GM23248 (cell line): ENCODE results near the gene FAM117B. TPM values are rescaled to one million over a fixed set of nuclear protein-coding genes. Genes with fewer than 3 reads are reported as not detected.

ENCODE experiments used
- DNase-seq: peaks from one replicate; pipeline ENCODE4 v3.0.0-alpha.2; 2015
- H2AFZ ChIP-seq: fragments of 200-600 bp; sonication (generic); 2 replicates; pipeline ENCODE4 v1.6.1; 2016; ENCODE audit warnings: antibody characterized with exemption
- H3F3A ChIP-seq: fragments of 200-600 bp; sonication (generic); 2 replicates; pipeline ENCODE4 v1.6.1; 2016; ENCODE audit warnings: mild to moderate bottlenecking, antibody characterized with exemption, mixed run types; ENCODE audit not compliant: insufficient read depth
- H3K27ac ChIP-seq: fragments of 200-600 bp; sonication (generic); 2 replicates; pipeline ENCODE4 v1.5.1; 2016; ENCODE audit warnings: mild to moderate bottlenecking
- H3K27me3 ChIP-seq: fragments of 200-600 bp; sonication (generic); replicated peaks from 2 replicates; pipeline ENCODE4 v1.6.1; 2016; ENCODE audit warnings: mild to moderate bottlenecking; ENCODE audit not compliant: insufficient read depth
- H3K36me3 ChIP-seq: fragments of 200-600 bp; sonication (generic); 2 replicates; pipeline ENCODE4 v1.6.1; 2016; ENCODE audit warnings: low read depth, mild to moderate bottlenecking
- H3K4me1 ChIP-seq: fragments of 200-600 bp; sonication (generic); 2 replicates; pipeline ENCODE4 v1.6.1; 2016; ENCODE audit warnings: mild to moderate bottlenecking; ENCODE audit not compliant: insufficient read depth
- H3K4me2 ChIP-seq: fragments of 200-600 bp; sonication (generic); one replicate; pipeline ENCODE4 v1.6.1; 2016; ENCODE audit warnings: mild to moderate bottlenecking; ENCODE audit not compliant: unreplicated experiment
- H3K4me3 ChIP-seq: fragments of 200-600 bp; sonication (generic); 2 replicates; pipeline ENCODE4 v1.5.1; 2016; ENCODE audit warnings: mild to moderate bottlenecking
- H3K79me2 ChIP-seq: fragments of 200-600 bp; sonication (generic); 2 replicates; pipeline ENCODE4 v1.6.1; 2016; ENCODE audit warnings: mild to moderate bottlenecking; ENCODE audit not compliant: insufficient read depth
- H3K9ac ChIP-seq: fragments of 200-600 bp; sonication (generic); 2 replicates; pipeline ENCODE4 v1.6.1; 2016; ENCODE audit warnings: mild to moderate bottlenecking
- H3K9me2 ChIP-seq: fragments of 200-600 bp; sonication (generic); 2 replicates; pipeline ENCODE4 v1.6.1; 2016; ENCODE audit warnings: mixed run types, mild to moderate bottlenecking, moderate library complexity; ENCODE audit not compliant: insufficient read depth
- H3K9me3 ChIP-seq: fragments of 200-600 bp; sonication (generic); one replicate; pipeline ENCODE4 v1.6.1; 2017; ENCODE audit warnings: low read depth
- H4K20me1 ChIP-seq: fragments of 200-600 bp; sonication (generic); 2 replicates; pipeline ENCODE4 v1.6.0; 2016; ENCODE audit not compliant: insufficient read depth
- EZH2 ChIP-seq: fragments of 200-600 bp; sonication (generic); IDR thresholded peaks from 2 replicates; pipeline ENCODE4 v1.6.1; 2018; ENCODE audit warnings: antibody characterized with exemption, mild to moderate bottlenecking; ENCODE audit not compliant: insufficient read depth, poor library complexity, severe bottlenecking
- EZH2phosphoT487 ChIP-seq: fragments of 200-600 bp; sonication (generic); IDR thresholded peaks from 2 replicates; pipeline ENCODE4 v1.6.1; 2018; ENCODE audit warnings: antibody characterized with exemption, moderate library complexity, mild to moderate bottlenecking, low read depth; ENCODE audit not compliant: insufficient read depth
- WGBS, 2 experiments: methylation state at CpG; one replicate each; pipeline ENCODE4 v1.1.6; 2015 to 2017; ENCODE audit warnings: low lambda C conversion rate in 2 of 2, low coverage in 1 of 2; ENCODE audit errors: missing lambda C conversion rate in 2 of 2; 5-methylcytosine and 5-hydroxymethylcytosine counted together
- in situ Hi-C: fragments of 300-500 bp; cut with MboI; formaldehyde crosslinking; loops from 2 replicates; pipeline ENCODE4 v1.15.0; 2020
- polyA plus RNA-seq: library from polyadenylated mRNA; unstranded; fragments of >200 nt; fragmentation: Nextera tagmentation; extraction: Ambion mirVana; gene quantifications from 2 replicates; pipeline ENCODE4 v1.2.1, GENCODE V29; 2016
- total RNA-seq: library from RNA; depleted of rRNA; stranded (reverse); fragments of >200 nt; shearing (Covaris generic); gene quantifications from 2 replicates; pipeline ENCODE4 v1.2.3, GENCODE V29; 2014

Gene FAM117B
- total and polyA plus RNA-seq, 2 experiments from 2014 or later, result 1.1 to 1.2 TPM

GRCh38 chr2:202679980-202680379 lies 45.2 kb downstream of the FAM117B start:
- H3K4me1 ChIP-seq, result no peaks in the 10 kb centered on the region
- H4K20me1 ChIP-seq, result no peaks in the 10 kb centered on the region
- in situ Hi-C loops, result no loop called here

DNA sequence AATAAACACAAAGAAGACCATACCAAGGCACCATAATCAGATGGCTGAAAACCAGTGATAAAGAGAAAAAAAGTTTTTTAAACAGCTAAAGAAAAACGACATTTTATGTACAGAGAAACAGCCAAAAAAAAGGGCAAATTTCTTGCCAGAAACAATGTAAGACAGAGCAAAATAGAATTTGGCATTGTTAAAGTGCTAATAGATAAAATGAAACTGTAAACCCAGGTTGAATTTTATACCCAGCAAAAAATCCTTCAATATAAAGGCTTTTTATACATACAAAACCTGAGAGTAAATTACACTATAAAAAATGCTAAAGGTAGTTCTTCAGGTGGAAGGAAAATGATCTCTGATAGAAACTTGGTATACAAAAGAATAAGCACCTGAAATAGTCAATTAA lies 45.7 kb downstream of the FAM117B start:
- in situ Hi-C loops, result no loop called here
- H3K9ac ChIP-seq, result no peak overlapping the region
- no peak overlapping the region for H3K4me3 ChIP-seq
- H3K79me2 ChIP-seq, result no peaks in the 10 kb centered on the region
- 56 to 75% methylated on average over 1 of the region's 1 CpG for WGBS, 2 experiments
- H3K4me1 ChIP-seq, result no peaks in the 10 kb centered on the region
- no peak for TF ChIP-seq EZH2
- no peak for TF ChIP-seq EZH2phosphoT487
- H4K20me1 ChIP-seq, result no peaks in the 10 kb centered on the region
- H3K9me2 ChIP-seq, result no peaks in the 10 kb centered on the region
- no peaks in the 10 kb centered on the region for H3K9me3 ChIP-seq
- no peaks in the 10 kb centered on the region for H3F3A ChIP-seq
- no peak overlapping the region for H3K27ac ChIP-seq
- no peaks in the 10 kb centered on the region for H3K36me3 ChIP-seq
- H2AFZ ChIP-seq, result no peak overlapping the region
- DNase-seq, result no peak
- no peak overlapping the region for H3K4me2 ChIP-seq
- no peaks in the 10 kb centered on the region for H3K27me3 ChIP-seq

More at GRCh38 chr2:202679980-202680379, 45.2 kb downstream of the FAM117B start:
- Histone ChIP-seq H3K36me3 (no peaks in the 10 kb centered on the region), H3K27me3 (no peaks in the 10 kb centered on the region), H3K4me3 (no peak overlapping the region), H3F3A (no peaks in the 10 kb centered on the region), H3K79me2 (no peaks in the 10 kb centered on the region), H3K4me2 (no peak overlapping the region), H3K9ac (no peak overlapping the region), H3K27ac (no peak overlapping the region), H2AFZ (no peak overlapping the region), H3K9me2 (no peaks in the 10 kb centered on the region), H3K9me3 (no peaks in the 10 kb centered on the region)
- TF ChIP-seq EZH2phosphoT487, result no peak
- no peak for TF ChIP-seq EZH2
- DNase-seq, result no peak
- 64 to 70% methylated on average over 3 of the region's 3 CpGs for WGBS, 2 experiments

- H3K9me3 ChIP-seq, result no peaks in the 10 kb centered on the region
- H3K36me3 ChIP-seq, result no peaks in the 10 kb centered on the region
- no peak overlapping the region for H2AFZ ChIP-seq
- no peak for DNase-seq
- TF ChIP-seq EZH2, result no peak
- TF ChIP-seq EZH2phosphoT487, result no peak
- H3K79me2 ChIP-seq, result no peaks in the 10 kb centered on the region
- no peaks in the 10 kb centered on the region for H4K20me1 ChIP-seq
- in situ Hi-C loops, result no loop called here
- no peaks in the 10 kb centered on the region for H3K27me3 ChIP-seq
- H3K9ac ChIP-seq, result no peak overlapping the region
- no peaks in the 10 kb centered on the region for H3K9me2 ChIP-seq
- no peak overlapping the region for H3K27ac ChIP-seq
- no peaks in the 10 kb centered on the region for H3K4me1 ChIP-seq
- no peak overlapping the region for H3K4me2 ChIP-seq
- no peaks in the 10 kb centered on the region for H3F3A ChIP-seq
- 85 to 91% methylated on average over 8 to 9 of the region's 9 CpGs for WGBS, 2 experiments
- H3K4me3 ChIP-seq, result no peak overlapping the region
Observed at GRCh38 chr2:202681688-202682205, 47.0 kb downstream of the FAM117B start.

DNA sequence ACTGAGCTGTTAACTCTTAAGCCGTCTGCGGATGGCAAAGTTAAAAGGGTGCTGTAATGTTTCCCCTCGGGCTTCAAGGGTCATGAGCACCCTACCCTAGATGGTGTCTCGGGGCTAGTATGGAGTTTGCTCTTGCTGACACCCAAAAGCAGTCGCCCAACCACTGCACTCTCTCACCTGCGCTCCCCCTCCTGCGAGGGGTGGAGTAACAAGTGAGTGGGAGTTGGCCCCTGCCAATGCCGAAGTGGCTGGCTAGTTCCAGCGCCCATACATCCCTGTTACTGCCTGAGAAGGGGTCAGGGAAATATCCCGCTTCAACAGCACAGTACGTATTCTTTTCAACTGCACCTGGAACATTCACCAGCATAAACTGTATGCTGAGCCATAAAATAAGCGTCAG lies 47.5 kb downstream of the FAM117B start:
- in situ Hi-C loops, result no loop called here
- TF ChIP-seq EZH2, result no peak
- TF ChIP-seq EZH2phosphoT487, result no peak
- no peak overlapping the region for H3K9ac ChIP-seq

GRCh38 chr2:202687276-202687675 lies 52.5 kb downstream of the FAM117B start:
- WGBS, 2 experiments, result 94% methylated on average over 3 of the region's 3 CpGs
- Histone ChIP-seq H3K9ac (no peak overlapping the region), H3K4me3 (no peak overlapping the region), H3K27me3 (no peaks in the 10 kb centered on the region), H3K27ac (no peak overlapping the region), H3K9me3 (no peaks in the 10 kb centered on the region), H3F3A (no peaks in the 10 kb centered on the region), H3K36me3 (no peaks in the 10 kb centered on the region), H3K9me2 (no peaks in the 10 kb centered on the region), H3K4me1 (no peaks in the 10 kb centered on the region), H4K20me1 (no peaks in the 10 kb centered on the region), H3K4me2 (no peak overlapping the region), H3K79me2 (no peaks in the 10 kb centered on the region), H2AFZ (no peak overlapping the region)
- in situ Hi-C loops, result no loop called here
- TF ChIP-seq EZH2phosphoT487, result no peak
- TF ChIP-seq EZH2, result no peak
- no peak for DNase-seq

More for the DNA sequence above, 47.5 kb downstream of the FAM117B start:
- Histone ChIP-seq H3K4me3 (no peak overlapping the region), H3K9me2 (no peaks in the 10 kb centered on the region), H4K20me1 (no peaks in the 10 kb centered on the region), H3K4me2 (no peak overlapping the region), H3K36me3 (no peaks in the 10 kb centered on the region), H3K27ac (no peak overlapping the region), H3K79me2 (no peaks in the 10 kb centered on the region), H3K9me3 (no peaks in the 10 kb centered on the region), H3K27me3 (no peaks in the 10 kb centered on the region), H3K4me1 (no peaks in the 10 kb centered on the region), H2AFZ (no peak overlapping the region), H3F3A (no peaks in the 10 kb centered on the region)
- DNase-seq, result no peak
- WGBS, 2 experiments, result 90 to 92% methylated on average over 12 of the region's 12 CpGs
